Measurements from ENCODE around the gene METRNL.

METRNL gene

GRCh38 chr17:83079766-83080578 is 563 bp downstream of the METRNL start:
- TF ChIP-seq ZFX (IDR thresholded peaks at IDR 0.05; ENCODE audit: borderline replicate concordance), result no peak
- TF ChIP-seq CTCF (IDR thresholded peaks at IDR 0.05), result no peak
- no peak overlapping the region for H3K27ac ChIP-seq

- no peak for TF ChIP-seq ZFX (IDR thresholded peaks at IDR 0.05; ENCODE audit: borderline replicate concordance)
- TF ChIP-seq CTCF (IDR thresholded peaks at IDR 0.05), result no peak
- H3K27ac ChIP-seq, result no peak overlapping the region
Measured at GRCh38 chr17:83080579-83080857, 1.1 kb downstream of the METRNL start.

- no peak overlapping the region for H3K27ac ChIP-seq
Measured at GRCh38 chr17:83080858-83081683, 1.7 kb downstream of the METRNL start.

GRCh38 chr17:83081684-83082201 is 2.3 kb downstream of the METRNL start:
- no peak overlapping the region for H3K27ac ChIP-seq
- TF ChIP-seq CTCF (IDR thresholded peaks at IDR 0.05) (no peak), ZFX (IDR thresholded peaks at IDR 0.05; ENCODE audit: borderline replicate concordance) (no peak)

More at GRCh38 chr17:83080858-83081683, 1.7 kb downstream of the METRNL start:
- TF ChIP-seq CTCF (IDR thresholded peaks at IDR 0.05) (no peak), ZFX (IDR thresholded peaks at IDR 0.05; ENCODE audit: borderline replicate concordance) (no peak)

GRCh38 chr17:83082424-83082823 is 3.0 kb downstream of the METRNL start:
- no peak overlapping the region for H3K27ac ChIP-seq

GRCh38 chr17:83082909-83083367 is 3.5 kb downstream of the METRNL start:
- no peak for TF ChIP-seq CTCF (IDR thresholded peaks at IDR 0.05)
- TF ChIP-seq ZFX (IDR thresholded peaks at IDR 0.05; ENCODE audit: borderline replicate concordance), result no peak
- no peak overlapping the region for H3K27ac ChIP-seq

More at GRCh38 chr17:83082424-83082823, 3.0 kb downstream of the METRNL start:
- TF ChIP-seq CTCF (IDR thresholded peaks at IDR 0.05) (no peak), ZFX (IDR thresholded peaks at IDR 0.05; ENCODE audit: borderline replicate concordance) (no peak)

Data from 22Rv1 (cell line).